Epithelial cell of proximal tubule (primary cell): Measurements from ENCODE around the gene TRANK1. TPM values are rescaled to one million over a fixed set of nuclear protein-coding genes. Genes with fewer than 3 reads are reported as not detected.
"Not testable (repeated sequence)": the region's sequence is repeated elsewhere in the genome, so short reads cannot be mapped to it uniquely, and the experiment has no call there.

Experiments used
- DNase-seq: peaks from one replicate; pipeline ENCODE4 v3.0.0-alpha.2; 2011; ENCODE audit warnings: low read depth
- H3K4me3 ChIP-seq: 2 replicates; pipeline ENCODE4 v1.5.1; 2011; ENCODE audit warnings: low read depth, mild to moderate bottlenecking, low read length
- CTCF ChIP-seq: conservative IDR thresholded peaks from 2 replicates; pipeline ENCODE4 v1.5.1; 2012; ENCODE audit warnings: low read depth, mild to moderate bottlenecking, low read length
- total RNA-seq: library from RNA; depleted of rRNA; stranded (reverse); fragments of >200 nt; gene quantifications from 2 replicates; pipeline ENCODE4 v1.2.3, GENCODE V29; 2015

Gene TRANK1
- total RNA-seq, 1 donor from 2014 or later: 3.7 TPM

DNA sequence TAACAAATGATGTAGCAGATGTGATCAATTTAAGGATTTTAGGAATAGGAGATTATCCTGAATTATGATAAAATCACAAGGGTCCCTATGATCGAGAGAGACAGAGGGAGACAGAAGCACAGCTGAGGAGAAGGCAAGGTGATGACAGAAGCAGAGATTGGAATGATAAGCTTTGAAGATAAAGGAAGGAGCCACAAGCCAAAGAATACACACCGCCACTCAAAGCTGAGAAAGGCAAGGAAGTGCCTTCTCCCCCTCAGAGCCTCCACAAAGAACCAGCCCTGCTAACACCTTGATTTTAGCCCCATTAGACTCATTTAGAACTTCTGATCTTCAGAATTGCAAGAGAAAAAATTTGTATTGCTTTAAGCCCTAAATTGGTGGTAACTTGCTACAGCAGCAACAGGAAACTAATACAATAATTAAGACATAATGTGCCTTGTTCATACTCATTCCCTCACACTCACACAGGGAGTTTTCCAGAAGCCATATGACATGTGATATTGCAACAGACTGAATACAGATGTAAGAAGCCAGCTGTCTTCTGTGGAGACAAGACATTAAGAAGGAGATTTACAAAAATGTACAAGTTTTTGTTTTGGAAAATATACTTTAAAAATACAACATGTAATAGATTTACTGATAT, 38.2 kb downstream of the TRANK1 start:
- no peak for DNase-seq
- TF ChIP-seq CTCF: no peak
- H3K4me3 ChIP-seq: no peak overlapping the region

GRCh38 chr3:36905545-36905944, 39.3 kb downstream of the TRANK1 start:
- H3K4me3 ChIP-seq: no peak overlapping the region
- DNase-seq: no peak
- no peak for TF ChIP-seq CTCF

- TF ChIP-seq CTCF: peak; percentile 68
- DNase-seq: no peak
- no peak overlapping the region for H3K4me3 ChIP-seq
These were observed 40.2 kb downstream of the TRANK1 start for GRCh38 chr3:36904641-36905040.

DNA sequence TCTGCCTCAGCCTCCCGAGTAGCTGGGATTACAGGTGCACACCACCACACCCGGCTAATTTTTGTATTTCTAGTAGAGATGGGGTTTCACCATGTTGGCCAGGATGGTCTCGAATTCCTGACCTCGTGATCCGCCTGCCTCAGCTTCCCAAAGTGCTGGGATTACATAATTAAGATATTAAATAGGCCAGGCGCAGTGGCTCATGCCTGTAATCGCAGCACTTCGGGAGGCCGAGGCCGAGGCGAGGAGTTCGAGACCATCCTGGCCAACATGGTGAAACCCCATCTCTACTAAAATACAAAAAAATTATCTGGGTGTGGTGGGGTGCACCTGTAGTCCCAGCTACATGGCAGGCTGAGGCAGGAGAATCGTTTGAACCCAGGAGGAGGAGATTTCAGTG, 40.8 kb downstream of the TRANK1 start:
- not testable (repeated sequence) for H3K4me3 ChIP-seq, DNase-seq

- H3K4me3 ChIP-seq: no peak overlapping the region
- no peak for TF ChIP-seq CTCF
- no peak for DNase-seq
These were observed 41.6 kb downstream of the TRANK1 start for GRCh38 chr3:36903119-36903882.

DNA sequence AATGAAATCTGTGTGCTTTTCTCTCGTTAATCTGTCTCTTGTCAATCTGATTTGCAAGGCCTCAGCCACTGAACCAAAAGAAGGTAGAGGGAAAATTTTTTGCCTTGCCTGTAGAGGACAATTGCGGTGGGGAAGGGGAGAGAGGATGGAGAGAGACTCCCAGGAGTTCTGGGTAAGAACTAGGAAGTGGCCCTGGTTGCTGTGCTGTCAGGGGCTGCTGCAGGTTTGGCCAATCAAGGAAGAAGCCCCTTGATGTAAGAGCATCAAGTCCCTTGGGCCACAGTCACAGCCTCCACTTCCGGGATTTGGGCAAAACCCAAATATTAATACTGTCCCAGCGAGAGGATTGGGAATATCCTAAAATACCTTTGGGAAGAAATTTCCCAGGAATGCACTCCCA, 43.3 kb downstream of the TRANK1 start:
- H3K4me3 ChIP-seq: no peak overlapping the region
- DNase-seq: no peak
- TF ChIP-seq CTCF: no peak

DNA sequence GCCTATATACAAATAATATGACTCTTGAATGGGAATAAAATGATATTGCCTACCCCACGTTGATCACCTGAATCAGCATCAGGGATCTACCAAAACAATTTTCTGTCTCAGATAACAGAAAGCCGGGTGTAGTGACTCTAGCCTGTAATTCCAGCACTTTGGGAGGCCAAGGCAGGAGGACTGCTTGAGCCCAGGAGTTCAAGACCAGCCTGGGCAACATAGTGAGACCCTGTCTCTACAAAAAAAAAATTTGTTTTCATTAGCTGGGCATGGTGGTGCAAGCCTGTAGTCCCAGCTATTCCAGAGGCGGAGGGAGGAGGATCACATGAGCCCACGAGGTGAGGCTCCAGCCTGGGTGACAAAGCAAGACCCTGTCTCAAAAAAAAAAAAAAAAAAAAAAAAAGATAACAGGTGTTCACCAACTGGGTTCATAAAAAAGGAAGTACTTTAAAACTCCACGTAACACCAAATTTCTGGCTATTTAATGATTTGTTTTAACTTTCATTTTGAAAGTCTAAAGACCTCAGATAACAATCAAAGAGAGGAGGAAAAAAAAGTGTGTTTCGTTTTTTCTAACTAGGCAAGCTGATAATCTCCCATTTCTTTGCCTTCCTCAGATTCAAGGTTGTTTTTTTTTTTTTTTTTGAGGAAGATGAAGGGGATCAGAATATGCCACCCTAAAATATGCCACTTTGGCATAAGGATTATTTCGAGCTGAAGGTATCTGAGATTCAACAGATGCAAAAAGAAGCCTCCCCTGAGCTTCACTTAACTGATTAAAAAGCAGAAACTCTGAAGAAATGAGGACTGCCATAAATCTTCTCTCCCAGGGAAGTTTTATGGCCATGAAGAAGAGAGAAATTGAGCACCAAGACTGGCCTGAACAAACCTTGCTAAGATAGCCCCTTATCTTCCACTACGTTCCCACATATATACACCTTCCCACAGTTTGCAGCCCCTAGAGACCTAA, 44.1 kb downstream of the TRANK1 start:
- H3K4me3 ChIP-seq: no peak overlapping the region
- TF ChIP-seq CTCF: no peak
- DNase-seq: no peak
